C1 segment of cervical spinal cord (tissue), 14 donors: ENCODE results near the gene CNTD1.
"Not testable (repeated sequence)": the region's sequence is repeated elsewhere in the genome, so short reads cannot be mapped to it uniquely, and the experiment has no call there.

Source experiments
- DNase-seq, 14 donors: peaks; one replicate each; lab custom pipeline; 2025; lab: John Stamatoyannopoulos, UW

Gene CNTD1

GRCh38 chr17:42844761-42845555 lies 46.3 kb downstream of the CNTD1 start:
- no peak for DNase-seq

- DNase-seq = no peak
Measured at GRCh38 chr17:42845556-42845917, 46.9 kb downstream of the CNTD1 start.

DNA sequence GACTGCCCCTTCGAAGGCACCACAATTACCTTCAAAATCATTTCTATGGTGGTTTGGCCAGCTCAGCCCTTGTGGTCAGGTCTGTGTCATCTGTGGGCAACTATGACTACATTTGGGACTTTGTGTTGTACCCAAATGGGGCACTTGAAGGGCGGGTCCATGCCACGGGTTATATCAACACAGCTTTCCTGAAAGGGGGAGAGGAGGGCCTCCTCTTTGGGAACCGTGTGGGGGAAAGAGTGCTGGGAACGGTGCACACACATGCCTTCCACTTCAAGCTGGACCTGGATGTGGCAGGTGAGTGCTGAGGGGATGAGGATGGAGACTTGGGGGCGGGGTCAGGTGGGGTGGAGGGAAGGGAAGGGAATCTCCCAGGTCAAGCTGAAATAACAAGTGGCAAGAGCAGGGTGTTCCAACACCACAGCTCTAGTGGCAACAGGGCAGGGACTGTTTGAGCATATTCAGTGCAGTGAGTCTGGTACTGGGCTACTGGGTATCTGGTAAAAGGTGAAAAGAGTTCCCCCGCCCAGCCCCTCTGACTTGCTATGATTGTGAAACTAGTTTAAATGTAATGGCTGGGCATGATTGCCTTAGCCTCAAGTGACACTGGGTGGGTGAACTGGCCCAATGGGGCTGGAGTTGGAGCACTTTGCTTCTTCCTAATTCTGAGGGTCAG lies 47.4 kb downstream of the CNTD1 start:
- no peak for DNase-seq

GRCh38 chr17:42846594-42847280 lies 48.1 kb downstream of the CNTD1 start:
- DNase-seq = no peak

- no peak for DNase-seq
Measured at GRCh38 chr17:42848093-42848492, 49.4 kb downstream of the CNTD1 start.

DNA sequence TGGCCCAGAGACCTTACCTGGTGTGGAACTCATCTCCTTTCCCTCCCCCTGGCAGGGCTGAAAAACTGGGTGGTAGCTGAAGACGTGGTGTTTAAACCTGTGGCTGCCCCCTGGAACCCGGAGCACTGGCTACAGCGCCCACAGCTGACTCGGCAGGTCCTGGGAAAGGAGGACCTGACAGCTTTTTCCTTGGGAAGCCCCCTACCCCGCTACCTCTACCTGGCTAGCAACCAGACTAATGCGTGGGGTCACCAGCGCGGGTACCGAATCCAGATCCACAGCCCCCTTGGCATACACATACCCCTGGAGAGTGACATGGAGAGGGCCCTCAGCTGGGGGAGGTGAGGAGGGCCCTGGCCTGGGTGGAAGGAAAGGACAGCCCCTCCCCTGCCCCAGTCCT lies 50.4 kb downstream of the CNTD1 start:
- no peak for DNase-seq

DNA sequence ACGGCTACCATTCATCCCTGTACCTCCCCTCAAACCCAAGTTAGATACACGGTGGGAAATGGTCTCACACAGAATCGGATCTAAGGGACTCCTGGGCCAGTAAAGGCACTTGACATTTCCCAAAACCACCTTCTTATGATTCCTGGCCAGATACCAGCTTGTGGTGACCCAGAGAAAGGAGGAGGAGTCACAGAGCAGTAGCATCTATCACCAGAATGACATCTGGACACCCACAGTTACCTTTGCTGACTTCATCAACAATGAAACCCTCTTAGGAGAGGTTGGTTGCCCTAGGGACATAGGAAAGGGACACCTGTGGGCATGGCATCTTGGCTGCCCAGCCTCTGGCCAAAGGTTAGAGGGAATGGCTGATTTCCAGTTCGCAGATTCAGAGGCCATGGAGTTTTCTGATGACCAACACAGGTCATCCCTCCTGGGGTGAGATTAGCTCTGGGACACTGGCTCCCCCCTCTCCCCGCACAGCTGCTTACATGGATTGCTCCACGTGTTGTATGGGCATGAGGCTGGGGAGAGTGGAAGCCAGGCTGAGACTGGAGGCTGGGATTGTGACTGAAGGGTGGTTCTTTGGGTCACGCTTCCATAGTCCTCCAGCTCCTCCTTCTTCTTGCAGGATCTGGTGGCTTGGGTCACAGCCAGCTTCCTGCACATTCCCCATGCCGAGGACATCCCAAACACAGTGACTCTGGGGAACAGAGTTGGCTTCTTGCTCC lies 51.0 kb downstream of the CNTD1 start:
- DNase-seq = no peak

GRCh38 chr17:42850954-42851353 lies 52.3 kb downstream of the CNTD1 start, which contains the start of gene AOC3:
TSS of gene AOC3 (plus strand) at chr17:42851199. CDS start at chr17:42851344, 145 bp downstream.
- no peak for DNase-seq

DNA sequence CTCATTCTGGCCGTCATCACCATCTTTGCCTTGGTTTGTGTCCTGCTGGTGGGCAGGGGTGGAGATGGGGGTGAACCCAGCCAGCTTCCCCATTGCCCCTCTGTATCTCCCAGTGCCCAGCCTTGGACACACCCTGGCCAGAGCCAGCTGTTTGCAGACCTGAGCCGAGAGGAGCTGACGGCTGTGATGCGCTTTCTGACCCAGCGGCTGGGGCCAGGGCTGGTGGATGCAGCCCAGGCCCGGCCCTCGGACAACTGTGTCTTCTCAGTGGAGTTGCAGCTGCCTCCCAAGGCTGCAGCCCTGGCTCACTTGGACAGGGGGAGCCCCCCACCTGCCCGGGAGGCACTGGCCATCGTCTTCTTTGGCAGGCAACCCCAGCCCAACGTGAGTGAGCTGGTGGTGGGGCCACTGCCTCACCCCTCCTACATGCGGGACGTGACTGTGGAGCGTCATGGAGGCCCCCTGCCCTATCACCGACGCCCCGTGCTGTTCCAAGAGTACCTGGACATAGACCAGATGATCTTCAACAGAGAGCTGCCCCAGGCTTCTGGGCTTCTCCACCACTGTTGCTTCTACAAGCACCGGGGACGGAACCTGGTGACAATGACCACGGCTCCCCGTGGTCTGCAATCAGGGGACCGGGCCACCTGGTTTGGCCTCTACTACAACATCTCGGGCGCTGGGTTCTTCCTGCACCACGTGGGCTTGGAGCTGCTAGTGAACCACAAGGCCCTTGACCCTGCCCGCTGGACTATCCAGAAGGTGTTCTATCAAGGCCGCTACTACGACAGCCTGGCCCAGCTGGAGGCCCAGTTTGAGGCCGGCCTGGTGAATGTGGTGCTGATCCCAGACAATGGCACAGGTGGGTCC lies 52.9 kb downstream of the CNTD1 start:
- DNase-seq = not testable (repeated sequence)

GRCh38 chr17:42852351-42852750 lies 53.7 kb downstream of the CNTD1 start:
- no peak for DNase-seq

- DNase-seq = no peak
Measured at GRCh38 chr17:42853004-42853403, 54.3 kb downstream of the CNTD1 start.

DNA sequence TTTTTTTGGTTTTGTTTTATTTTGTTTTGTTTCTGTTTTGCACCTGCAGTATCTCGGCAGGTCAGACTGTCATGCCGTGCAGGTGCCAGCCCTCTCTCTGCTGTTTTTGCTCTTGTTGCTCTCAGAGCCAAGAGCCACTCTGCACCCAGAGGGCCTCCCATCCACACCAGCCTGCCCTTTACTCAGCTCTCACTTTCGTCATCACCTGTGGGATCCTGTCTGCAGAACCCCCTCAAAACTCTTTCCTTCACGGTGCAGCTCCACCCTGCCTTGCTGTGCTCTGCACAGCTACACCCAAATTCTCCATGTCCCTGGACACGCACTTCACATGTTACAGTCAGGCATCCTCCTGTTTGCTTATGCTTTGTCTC lies 54.9 kb downstream of the CNTD1 start:
- no peak for DNase-seq

- no peak for DNase-seq
Measured at GRCh38 chr17:42853968-42854790, 55.5 kb downstream of the CNTD1 start.

GRCh38 chr17:42855048-42855596 lies 56.5 kb downstream of the CNTD1 start:
- no peak for DNase-seq

- not testable (repeated sequence) for DNase-seq
Measured at GRCh38 chr17:42856093-42856492, 57.4 kb downstream of the CNTD1 start.

DNA sequence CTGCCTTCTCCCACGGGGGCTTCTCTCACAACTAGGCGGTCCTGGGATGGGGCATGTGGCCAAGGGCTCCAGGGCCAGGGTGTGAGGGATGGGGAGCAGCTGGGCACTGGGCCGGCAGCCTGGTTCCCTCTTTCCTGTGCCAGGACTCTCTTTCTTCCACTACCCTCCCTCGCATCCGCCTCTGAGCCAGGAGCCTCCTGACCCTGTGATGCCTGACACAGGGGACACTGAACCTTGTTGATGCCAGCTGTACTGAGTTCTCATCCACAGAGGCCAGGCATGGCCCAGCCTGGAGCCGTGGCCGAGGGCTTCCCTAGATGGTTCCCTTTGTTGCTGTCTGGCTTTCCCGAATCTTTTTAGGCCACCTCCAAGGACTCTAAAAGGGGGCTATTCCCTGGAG lies 57.9 kb downstream of the CNTD1 start:
- not testable (repeated sequence) for DNase-seq

GRCh38 chr17:42857389-42857788 lies 58.7 kb downstream of the CNTD1 start:
- DNase-seq = no peak
